ENCODE results near the gene FAM161B. TPM values are rescaled to one million over a fixed set of nuclear protein-coding genes. Genes with fewer than 3 reads are reported as not detected.

FAM161B gene
- total and polyA plus RNA-seq, 2 of the 8 experiments (the other 6 are each of a cell fraction or from before 2014, with no cell fraction given), result 0.14 to 0.32 TPM

DNA sequence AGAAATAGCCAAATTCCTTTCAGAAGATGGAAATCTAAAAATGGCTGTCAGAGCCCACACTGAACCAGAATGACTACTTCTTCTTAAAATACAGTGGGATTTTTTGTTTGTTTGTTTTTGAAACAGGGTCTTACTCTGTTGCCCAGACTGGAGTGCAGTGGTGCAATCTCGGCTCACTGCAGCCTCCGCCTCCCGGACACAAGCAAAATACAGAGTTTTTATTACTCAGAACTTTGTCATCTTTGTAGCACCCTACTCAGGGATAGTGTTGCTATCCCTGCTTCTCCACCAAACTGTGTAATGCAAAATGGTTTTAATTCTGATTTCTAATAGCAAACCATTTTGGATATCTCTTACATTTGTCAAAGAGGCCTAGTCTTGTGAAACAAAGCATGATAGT lies 46.9 kb downstream of the FAM161B start (continued):
- TF ChIP-seq, protein P1, sequence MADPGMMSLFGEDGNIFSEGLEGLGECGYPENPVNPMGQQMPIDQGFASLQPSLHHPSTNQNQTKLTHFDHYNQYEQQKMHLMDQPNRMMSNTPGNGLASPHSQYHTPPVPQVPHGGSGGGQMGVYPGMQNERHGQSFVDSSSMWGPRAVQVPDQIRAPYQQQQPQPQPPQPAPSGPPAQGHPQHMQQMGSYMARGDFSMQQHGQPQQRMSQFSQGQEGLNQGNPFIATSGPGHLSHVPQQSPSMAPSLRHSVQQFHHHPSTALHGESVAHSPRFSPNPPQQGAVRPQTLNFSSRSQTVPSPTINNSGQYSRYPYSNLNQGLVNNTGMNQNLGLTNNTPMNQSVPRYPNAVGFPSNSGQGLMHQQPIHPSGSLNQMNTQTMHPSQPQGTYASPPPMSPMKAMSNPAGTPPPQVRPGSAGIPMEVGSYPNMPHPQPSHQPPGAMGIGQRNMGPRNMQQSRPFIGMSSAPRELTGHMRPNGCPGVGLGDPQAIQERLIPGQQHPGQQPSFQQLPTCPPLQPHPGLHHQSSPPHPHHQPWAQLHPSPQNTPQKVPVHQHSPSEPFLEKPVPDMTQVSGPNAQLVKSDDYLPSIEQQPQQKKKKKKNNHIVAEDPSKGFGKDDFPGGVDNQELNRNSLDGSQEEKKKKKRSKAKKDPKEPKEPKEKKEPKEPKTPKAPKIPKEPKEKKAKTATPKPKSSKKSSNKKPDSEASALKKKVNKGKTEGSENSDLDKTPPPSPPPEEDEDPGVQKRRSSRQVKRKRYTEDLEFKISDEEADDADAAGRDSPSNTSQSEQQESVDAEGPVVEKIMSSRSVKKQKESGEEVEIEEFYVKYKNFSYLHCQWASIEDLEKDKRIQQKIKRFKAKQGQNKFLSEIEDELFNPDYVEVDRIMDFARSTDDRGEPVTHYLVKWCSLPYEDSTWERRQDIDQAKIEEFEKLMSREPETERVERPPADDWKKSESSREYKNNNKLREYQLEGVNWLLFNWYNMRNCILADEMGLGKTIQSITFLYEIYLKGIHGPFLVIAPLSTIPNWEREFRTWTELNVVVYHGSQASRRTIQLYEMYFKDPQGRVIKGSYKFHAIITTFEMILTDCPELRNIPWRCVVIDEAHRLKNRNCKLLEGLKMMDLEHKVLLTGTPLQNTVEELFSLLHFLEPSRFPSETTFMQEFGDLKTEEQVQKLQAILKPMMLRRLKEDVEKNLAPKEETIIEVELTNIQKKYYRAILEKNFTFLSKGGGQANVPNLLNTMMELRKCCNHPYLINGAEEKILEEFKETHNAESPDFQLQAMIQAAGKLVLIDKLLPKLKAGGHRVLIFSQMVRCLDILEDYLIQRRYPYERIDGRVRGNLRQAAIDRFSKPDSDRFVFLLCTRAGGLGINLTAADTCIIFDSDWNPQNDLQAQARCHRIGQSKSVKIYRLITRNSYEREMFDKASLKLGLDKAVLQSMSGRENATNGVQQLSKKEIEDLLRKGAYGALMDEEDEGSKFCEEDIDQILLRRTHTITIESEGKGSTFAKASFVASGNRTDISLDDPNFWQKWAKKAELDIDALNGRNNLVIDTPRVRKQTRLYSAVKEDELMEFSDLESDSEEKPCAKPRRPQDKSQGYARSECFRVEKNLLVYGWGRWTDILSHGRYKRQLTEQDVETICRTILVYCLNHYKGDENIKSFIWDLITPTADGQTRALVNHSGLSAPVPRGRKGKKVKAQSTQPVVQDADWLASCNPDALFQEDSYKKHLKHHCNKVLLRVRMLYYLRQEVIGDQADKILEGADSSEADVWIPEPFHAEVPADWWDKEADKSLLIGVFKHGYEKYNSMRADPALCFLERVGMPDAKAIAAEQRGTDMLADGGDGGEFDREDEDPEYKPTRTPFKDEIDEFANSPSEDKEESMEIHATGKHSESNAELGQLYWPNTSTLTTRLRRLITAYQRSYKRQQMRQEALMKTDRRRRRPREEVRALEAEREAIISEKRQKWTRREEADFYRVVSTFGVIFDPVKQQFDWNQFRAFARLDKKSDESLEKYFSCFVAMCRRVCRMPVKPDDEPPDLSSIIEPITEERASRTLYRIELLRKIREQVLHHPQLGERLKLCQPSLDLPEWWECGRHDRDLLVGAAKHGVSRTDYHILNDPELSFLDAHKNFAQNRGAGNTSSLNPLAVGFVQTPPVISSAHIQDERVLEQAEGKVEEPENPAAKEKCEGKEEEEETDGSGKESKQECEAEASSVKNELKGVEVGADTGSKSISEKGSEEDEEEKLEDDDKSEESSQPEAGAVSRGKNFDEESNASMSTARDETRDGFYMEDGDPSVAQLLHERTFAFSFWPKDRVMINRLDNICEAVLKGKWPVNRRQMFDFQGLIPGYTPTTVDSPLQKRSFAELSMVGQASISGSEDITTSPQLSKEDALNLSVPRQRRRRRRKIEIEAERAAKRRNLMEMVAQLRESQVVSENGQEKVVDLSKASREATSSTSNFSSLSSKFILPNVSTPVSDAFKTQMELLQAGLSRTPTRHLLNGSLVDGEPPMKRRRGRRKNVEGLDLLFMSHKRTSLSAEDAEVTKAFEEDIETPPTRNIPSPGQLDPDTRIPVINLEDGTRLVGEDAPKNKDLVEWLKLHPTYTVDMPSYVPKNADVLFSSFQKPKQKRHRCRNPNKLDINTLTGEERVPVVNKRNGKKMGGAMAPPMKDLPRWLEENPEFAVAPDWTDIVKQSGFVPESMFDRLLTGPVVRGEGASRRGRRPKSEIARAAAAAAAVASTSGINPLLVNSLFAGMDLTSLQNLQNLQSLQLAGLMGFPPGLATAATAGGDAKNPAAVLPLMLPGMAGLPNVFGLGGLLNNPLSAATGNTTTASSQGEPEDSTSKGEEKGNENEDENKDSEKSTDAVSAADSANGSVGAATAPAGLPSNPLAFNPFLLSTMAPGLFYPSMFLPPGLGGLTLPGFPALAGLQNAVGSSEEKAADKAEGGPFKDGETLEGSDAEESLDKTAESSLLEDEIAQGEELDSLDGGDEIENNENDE (IDR thresholded peaks at IDR 0.05; ENCODE audit: insufficient replicate concordance, low read length), result no peak
